Memory B cell (primary cell): ENCODE results near the gene DNAH14.
"Not testable (repeated sequence)": the region's sequence is repeated elsewhere in the genome, so short reads cannot be mapped to it uniquely, and the experiment has no call there.

Source experiments
- ATAC-seq: fragments of 150-1000 bp; cut with Tn5 transposase; 2 replicates; pipeline ENCODE4 v1.10.0; 2021; ENCODE audit warnings: low read depth, mild to moderate bottlenecking, moderate library complexity
- DNase-seq, 2 donors: peaks; one replicate each; pipeline ENCODE4 v3.0.0; 2022; ENCODE audit warnings: low spot score in 2 of 2
- H3K27ac Mint-ChIP-seq: one replicate; pipeline ENCODE4 v1.8.0; 2022; ENCODE audit warnings: mild to moderate bottlenecking, moderate library complexity, mixed read lengths
- H3K27me3 Mint-ChIP-seq: one replicate; pipeline ENCODE4 v1.8.0; 2022; ENCODE audit warnings: mixed read lengths
- H3K36me3 Mint-ChIP-seq: one replicate; pipeline ENCODE4 v1.8.0; 2022; ENCODE audit warnings: mild to moderate bottlenecking, mixed read lengths
- H3K4me1 Mint-ChIP-seq: one replicate; pipeline ENCODE4 v1.8.0; 2022; ENCODE audit warnings: mixed read lengths
- H3K4me3 Mint-ChIP-seq: one replicate; pipeline ENCODE4 v1.8.0; 2022; ENCODE audit warnings: mild to moderate bottlenecking, moderate library complexity, mixed read lengths
- H3K9me3 Mint-ChIP-seq: one replicate; pipeline ENCODE4 v1.8.0; 2022; ENCODE audit warnings: mixed read lengths

The DNAH14 gene

DNA sequence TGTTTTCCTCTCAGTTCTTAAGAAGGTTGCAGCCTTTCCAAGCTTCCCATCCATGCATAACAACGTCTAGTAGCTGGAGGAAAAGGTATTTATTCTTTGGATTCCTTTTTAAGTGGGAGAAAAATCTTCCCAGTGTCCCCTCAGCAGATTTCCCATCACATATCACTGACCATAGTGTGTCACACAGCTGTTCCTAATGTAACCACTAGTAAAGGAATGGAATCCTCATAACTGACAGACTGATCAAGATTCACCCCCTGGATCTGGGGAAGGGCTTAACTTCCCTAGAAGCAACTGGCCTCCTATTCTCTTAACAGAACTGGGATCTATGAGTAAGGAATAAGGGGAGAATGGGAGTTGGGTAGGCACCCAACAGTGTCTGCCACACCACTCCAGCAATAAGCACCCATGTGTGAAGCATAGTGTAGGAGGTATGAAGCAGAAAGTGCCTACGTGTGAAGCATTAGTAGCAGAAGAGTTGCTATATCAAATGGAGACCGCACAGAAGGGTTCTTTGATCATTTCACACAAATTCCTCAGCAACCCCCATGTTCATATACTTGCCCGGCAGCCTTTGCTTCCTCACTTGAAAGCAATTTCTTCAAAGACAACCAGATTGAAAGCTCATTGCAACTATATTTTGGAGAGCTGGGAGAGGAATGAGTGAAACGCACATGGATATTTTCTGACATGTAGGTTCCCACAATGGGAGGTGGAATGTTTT, 28.2 kb upstream of the DNAH14 start:
- H3K27ac Mint-ChIP-seq = no peak overlapping the region
- DNase-seq (no peak), ATAC-seq (no peak)
- H3K4me1 Mint-ChIP-seq = no peaks in the 10 kb centered on the region
- peaks cover 4% of the 10 kb centered on the region for H3K27me3 Mint-ChIP-seq
- peaks cover 2% of the 10 kb centered on the region for H3K9me3 Mint-ChIP-seq
- no peak overlapping the region for H3K4me3 Mint-ChIP-seq
- H3K36me3 Mint-ChIP-seq = no peaks in the 10 kb centered on the region

DNA sequence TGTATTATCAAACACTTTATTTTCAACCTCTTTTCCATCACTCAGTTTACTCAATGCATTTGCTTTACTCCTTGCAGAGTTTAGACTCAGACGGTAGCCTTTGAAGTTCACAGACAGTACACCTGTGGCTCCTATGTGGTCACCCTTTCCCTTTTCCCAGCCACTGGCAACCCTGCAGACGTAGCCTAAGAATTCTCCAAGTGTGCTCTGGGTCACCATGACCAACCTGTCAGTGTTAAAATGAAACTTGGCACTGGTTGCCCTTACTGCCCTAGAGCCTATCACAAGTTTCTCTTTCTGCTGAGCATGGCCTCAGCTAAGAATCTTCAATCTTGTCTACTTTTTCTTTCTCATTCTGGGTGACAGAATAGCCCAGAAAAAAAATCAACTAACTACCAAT, 25.5 kb upstream of the DNAH14 start:
- ATAC-seq (no peak), DNase-seq (no peak)
- Mint-ChIP-seq H3K4me3 (no peak overlapping the region), H3K36me3 (no peaks in the 10 kb centered on the region), H3K27ac (no peak overlapping the region), H3K9me3 (peaks cover 2% of the 10 kb centered on the region), H3K4me1 (no peaks in the 10 kb centered on the region), H3K27me3 (peaks cover 4% of the 10 kb centered on the region)

DNA sequence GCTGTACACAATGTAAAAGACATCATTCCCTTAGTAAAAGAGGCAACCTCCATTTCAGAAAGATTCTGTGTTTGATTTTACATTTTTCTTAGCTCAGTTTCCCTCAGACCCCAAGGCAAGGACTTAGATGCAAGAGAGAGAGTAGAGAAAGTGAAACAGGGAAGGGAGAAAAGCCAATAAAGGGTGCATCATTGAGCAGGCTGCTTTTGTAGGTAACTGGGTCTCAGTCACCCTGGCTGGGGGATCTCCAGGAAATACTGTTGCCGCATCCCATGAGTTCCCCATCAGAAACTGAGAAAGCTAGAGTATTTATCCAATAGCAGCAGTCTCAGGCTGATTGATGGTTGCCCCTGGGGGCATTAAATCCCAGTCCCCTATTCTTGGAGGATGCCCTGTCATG, 23.1 kb upstream of the DNAH14 start:
- DNase-seq (no peak), ATAC-seq (no peak)
- Mint-ChIP-seq H3K4me1 (no peaks in the 10 kb centered on the region), H3K9me3 (peaks cover 12% of the 10 kb centered on the region), H3K4me3 (no peak overlapping the region), H3K36me3 (peaks cover 3% of the 10 kb centered on the region), H3K27me3 (peaks cover 5% of the 10 kb centered on the region), H3K27ac (no peak overlapping the region)

DNA sequence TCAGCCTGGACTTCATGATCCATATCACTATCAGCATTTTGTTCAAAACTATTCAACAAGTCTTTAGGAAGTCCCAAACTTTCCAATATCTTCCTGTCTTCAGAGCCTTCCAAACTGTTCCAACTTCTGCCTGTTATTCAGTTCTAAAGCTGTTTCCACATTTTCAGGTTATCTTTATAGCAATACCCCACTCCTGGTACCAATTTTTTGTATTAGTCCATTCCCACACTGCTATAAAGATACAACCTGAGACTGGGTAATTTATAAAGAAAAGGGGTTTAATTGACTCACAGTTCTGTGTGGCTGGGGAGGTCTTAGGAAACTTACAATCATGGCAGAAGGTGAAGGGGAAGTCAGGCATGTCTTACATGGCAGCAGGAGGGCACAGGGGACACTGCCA, 18.3 kb upstream of the DNAH14 start:
- Mint-ChIP-seq H3K27me3 (peaks cover 1% of the 10 kb centered on the region), H3K4me3 (no peak overlapping the region), H3K36me3 (peaks cover 3% of the 10 kb centered on the region), H3K4me1 (no peaks in the 10 kb centered on the region), H3K27ac (no peak overlapping the region), H3K9me3 (peaks cover 18% of the 10 kb centered on the region)
- DNase-seq (no peak), ATAC-seq (no peak)

DNA sequence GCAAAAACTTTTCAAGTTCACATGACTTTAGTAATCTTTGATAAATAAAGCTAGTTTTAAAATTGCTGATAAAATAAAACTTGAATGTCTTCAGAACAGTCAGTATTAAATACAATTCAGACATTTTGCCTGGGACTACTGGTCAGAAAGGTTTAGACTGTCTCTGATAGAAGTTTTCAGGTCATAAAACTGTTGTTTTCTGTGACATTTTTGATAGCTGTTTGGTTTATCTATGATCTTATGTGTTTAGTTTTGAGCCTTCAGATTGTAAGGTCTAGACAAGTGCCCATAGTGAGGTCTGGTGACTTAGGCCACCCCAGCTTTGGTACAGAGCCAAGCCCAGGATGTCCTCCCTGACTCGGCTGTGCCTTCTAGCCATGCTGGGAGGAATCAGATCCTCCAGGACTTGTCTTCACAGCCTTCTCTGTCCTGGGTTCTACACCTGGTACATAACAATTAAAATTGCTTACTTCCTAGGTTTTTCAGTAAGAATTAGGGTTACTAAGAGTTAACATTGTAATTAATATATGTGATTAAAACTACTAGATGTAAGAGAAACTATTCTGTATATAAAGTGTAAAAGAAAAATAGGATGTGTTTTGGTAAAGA, 15.1 kb upstream of the DNAH14 start:
- H3K4me3 Mint-ChIP-seq = no peak overlapping the region
- no peaks in the 10 kb centered on the region for H3K4me1 Mint-ChIP-seq
- ATAC-seq = no peak
- H3K27ac Mint-ChIP-seq = no peak overlapping the region
- peaks cover 2% of the 10 kb centered on the region for H3K27me3 Mint-ChIP-seq
- peaks cover 15% of the 10 kb centered on the region for H3K9me3 Mint-ChIP-seq
- no peak for DNase-seq
- H3K36me3 Mint-ChIP-seq = peaks cover 3% of the 10 kb centered on the region

DNA sequence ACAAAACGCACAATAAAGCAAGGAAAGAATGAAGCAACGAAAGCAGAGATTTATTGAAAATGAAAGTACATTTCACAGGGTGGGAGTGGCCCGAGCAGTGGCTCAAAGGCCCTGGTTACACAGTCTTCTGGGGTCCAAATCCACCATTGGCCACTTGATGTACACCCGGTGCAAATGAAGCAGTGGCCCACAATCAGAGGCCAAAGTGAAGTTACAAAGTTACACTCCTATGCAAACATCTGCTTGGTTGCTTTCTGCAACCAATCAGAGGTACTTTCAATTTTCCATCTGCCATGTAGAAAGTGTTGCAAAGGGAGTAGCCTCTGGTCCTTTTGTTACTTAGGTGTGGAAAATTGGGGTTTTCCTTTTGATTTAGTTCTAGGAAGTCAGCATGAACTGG, 10.0 kb upstream of the DNAH14 start:
- Mint-ChIP-seq H3K4me1 (no peaks in the 10 kb centered on the region), H3K4me3 (no peak overlapping the region), H3K9me3 (no peaks in the 10 kb centered on the region), H3K27me3 (peaks cover 5% of the 10 kb centered on the region), H3K36me3 (no peaks in the 10 kb centered on the region), H3K27ac (no peak overlapping the region)
- ATAC-seq (no peak), DNase-seq (no peak)

DNA sequence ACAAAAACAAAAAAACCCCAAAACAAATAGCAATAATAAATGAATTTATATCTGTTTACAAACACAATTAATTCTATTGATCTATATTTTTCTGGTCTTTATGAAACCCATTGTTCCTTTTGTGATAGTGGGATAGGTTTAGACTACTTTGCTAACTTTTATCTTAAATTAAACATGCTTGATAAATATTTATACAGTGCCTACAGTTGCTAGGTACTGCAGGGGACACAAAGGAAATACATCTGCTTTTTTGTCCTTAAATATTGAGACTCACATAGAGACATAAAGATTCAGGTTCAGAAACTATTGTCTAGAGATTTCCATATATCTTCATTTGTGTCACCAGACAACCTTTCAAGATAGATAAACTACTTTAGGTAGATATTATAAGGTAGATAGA, 8.5 kb upstream of the DNAH14 start:
- no peak overlapping the region for H3K4me3 Mint-ChIP-seq
- DNase-seq = no peak
- ATAC-seq = no peak
- no peaks in the 10 kb centered on the region for H3K4me1 Mint-ChIP-seq
- H3K9me3 Mint-ChIP-seq = no peaks in the 10 kb centered on the region
- H3K27me3 Mint-ChIP-seq = peaks cover 5% of the 10 kb centered on the region
- no peak overlapping the region for H3K27ac Mint-ChIP-seq
- H3K36me3 Mint-ChIP-seq = no peaks in the 10 kb centered on the region

DNA sequence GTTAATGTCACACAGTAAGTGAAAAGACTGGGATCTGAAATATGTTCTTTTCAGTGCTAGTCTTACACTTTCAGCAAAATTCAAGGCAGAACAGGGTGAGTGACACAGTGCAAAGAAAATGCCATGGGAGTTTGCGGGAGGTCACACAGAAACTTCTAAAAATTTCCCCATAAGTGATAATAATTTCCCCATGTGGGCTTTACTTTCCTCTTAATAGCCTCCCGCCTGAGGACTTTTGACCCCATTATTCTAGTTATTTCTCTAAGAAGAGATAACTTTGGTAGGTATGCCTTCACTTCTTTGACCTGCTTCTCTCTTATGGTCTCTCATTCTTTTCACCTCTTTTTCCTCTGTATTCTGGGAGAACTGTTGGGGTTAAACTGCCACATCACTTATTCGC, 8.1 kb upstream of the DNAH14 start:
- DNase-seq = no peak
- no peaks in the 10 kb centered on the region for H3K4me1 Mint-ChIP-seq
- H3K27me3 Mint-ChIP-seq = peaks cover 5% of the 10 kb centered on the region
- no peak for ATAC-seq
- no peak overlapping the region for H3K27ac Mint-ChIP-seq
- no peaks in the 10 kb centered on the region for H3K9me3 Mint-ChIP-seq
- no peaks in the 10 kb centered on the region for H3K36me3 Mint-ChIP-seq
- no peak overlapping the region for H3K4me3 Mint-ChIP-seq

DNA sequence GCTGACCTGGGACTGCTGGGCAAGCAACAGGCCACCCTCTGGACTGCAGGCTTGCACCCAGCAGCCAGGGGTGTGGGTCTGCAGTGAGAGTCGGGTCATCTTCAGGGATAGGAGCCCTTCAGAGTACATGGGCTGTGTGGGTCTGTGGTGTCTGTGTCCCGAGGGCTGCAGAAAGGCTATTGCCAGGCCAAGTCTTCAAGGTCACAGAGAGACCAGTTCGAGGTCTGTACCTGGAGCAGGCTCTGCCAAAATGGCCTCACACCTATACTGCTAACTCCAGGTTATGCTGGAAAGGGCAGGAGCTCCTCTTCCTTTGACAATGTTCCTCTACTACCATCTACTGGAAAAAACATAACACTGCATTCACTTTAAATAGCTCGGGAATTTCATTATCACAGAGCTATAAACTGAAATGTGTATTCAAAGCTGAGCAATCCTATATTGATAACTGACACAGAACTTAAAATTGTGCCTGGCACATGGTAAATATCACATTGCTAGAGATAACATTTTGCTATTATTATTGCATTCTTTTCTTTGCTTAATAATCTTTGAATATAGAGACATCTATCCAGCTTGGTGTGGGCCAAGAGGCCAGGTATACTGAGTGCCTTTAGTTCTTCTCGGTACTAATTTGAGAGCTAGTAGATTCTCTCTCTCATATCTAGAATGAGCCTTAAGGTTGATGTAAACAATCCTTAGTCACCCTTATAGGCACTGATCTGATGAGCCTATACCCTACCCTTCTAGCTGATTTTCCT, 6.9 kb upstream of the DNAH14 start:
- Mint-ChIP-seq H3K36me3 (peaks cover under 1% of the 10 kb centered on the region), H3K9me3 (no peaks in the 10 kb centered on the region), H3K4me3 (no peak overlapping the region), H3K27ac (no peak overlapping the region), H3K4me1 (no peaks in the 10 kb centered on the region), H3K27me3 (peaks cover 6% of the 10 kb centered on the region)
- no peak for ATAC-seq
- no peak for DNase-seq

DNA sequence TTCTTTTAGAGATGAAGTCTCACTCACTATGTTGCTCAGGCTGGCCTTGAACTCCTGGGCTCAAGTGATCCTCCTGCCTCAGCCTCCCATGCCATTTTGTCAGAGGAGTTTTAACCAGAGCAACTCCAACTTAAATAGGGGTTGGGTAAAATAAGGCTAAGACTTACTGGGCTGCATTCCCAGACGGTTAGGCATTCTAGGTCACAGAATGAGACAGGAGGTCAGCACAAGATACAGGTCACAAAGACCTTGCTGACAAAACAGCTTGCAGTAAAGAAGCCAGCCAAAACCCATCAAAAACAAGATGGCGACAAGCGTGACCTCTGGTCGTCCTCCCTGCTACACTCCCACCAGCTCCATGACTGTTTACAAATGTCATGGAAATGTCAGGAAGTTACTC, 5.7 kb upstream of the DNAH14 start:
- Mint-ChIP-seq H3K9me3 (no peaks in the 10 kb centered on the region), H3K27ac (no peak overlapping the region), H3K27me3 (peaks cover 6% of the 10 kb centered on the region), H3K4me3 (no peak overlapping the region), H3K36me3 (peaks cover 2% of the 10 kb centered on the region), H3K4me1 (no peaks in the 10 kb centered on the region)
- ATAC-seq = no peak
- no peak for DNase-seq

DNA sequence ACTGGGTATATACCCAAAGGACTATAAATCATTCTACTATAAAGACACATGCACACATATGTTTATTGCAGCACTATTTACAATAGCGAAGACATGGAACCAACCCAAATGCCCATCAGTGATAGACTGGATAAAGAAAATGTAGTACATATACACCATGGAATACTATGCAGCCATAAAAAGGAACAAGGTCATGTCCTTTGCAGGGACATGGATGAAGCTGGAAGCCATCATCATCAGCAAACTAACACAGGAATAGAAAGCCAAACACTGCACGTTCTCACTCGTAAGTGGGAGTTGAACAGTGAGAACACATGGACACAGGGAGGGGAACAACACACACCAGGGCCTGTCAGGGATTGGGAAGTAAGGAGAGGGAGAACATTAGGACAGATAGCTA, 1.8 kb upstream of the DNAH14 start:
- not testable (repeated sequence) for H3K36me3 Mint-ChIP-seq, H3K4me3 Mint-ChIP-seq, DNase-seq, H3K4me1 Mint-ChIP-seq, H3K27ac Mint-ChIP-seq, H3K27me3 Mint-ChIP-seq, ATAC-seq
- H3K9me3 Mint-ChIP-seq = peaks cover 10% of the 10 kb centered on the region

DNA sequence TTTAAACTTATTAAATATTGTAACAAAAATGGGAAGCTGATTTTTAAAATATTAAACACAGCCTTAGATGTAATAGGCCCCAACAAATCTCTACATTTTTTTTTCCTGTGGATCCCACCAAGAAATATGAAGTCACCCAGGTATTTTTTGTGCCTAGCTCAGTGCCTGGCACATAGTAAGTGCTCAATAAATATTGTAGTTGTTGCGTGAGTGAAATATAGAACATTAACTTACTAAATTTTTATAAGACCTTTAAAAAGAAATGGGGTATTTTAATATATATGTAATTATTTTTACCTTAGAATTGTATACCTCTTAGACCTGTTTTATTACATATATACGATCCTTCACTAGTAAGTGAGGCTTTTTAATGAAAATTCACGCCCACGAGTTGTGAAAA, 569 bp upstream of the DNAH14 start:
- Mint-ChIP-seq H3K27me3 (peaks cover 5% of the 10 kb centered on the region), H3K4me1 (no peaks in the 10 kb centered on the region), H3K27ac (no peak overlapping the region), H3K9me3 (peaks cover 19% of the 10 kb centered on the region), H3K4me3 (no peak overlapping the region), H3K36me3 (peaks cover 7% of the 10 kb centered on the region)
- ATAC-seq (no peak), DNase-seq (no peak)

DNA sequence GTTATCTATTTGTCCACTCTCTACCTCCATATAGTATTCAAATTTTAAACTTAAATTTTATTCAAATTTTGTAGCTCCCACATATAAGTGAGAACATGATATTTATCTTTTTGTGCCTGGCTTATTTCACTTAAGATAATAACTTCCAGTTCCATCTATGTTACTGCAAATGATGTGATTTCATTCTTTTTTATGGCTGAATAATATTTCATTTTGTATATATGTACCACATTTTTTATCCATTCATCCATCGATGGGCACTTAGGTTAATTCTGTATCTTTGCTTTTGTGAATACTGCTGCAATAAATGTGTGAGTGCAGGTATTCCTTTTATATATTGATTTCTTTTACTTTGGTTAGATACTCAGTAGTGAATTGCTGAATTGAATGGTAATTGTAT, 2.1 kb downstream of the DNAH14 start:
- Mint-ChIP-seq H3K27ac (no peak overlapping the region), H3K27me3 (peaks cover 5% of the 10 kb centered on the region), H3K4me1 (no peaks in the 10 kb centered on the region), H3K9me3 (peaks cover 34% of the 10 kb centered on the region), H3K4me3 (no peak overlapping the region), H3K36me3 (peaks cover 7% of the 10 kb centered on the region)
- DNase-seq (no peak), ATAC-seq (no peak)

DNA sequence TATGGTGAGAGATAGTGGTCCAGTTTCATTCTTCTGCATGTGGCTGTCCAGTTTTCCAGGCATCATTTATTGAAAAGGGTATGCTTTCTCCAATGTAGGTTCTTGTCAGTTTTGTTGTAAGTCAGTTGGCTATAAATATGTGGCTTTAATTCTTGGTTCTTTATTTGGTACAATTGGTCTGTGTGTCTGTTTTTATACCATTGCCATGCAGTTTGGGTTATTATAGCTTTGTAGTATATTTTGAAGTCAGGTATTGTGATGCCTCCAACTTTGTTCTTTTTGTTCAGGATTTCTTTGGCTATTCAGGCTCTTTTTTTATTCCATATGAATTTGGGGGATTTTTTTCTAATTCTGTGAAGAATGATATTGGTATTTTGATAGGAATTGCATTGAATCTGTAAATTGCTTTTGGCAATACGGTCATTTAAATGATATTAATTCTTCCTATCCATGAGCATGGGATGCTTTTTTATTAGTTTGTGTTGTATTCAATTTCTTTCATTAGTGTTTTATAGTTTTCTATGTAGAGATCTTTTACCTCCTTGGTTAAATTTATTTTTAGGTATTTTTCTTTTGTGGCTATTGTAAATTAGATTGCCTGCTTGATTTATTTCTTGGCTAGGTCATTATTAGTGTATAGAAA, 3.3 kb downstream of the DNAH14 start:
- H3K27me3 Mint-ChIP-seq = peaks cover 3% of the 10 kb centered on the region
- DNase-seq (no peak), ATAC-seq (no peak)
- H3K36me3 Mint-ChIP-seq = peaks cover 5% of the 10 kb centered on the region
- peaks cover 34% of the 10 kb centered on the region for H3K9me3 Mint-ChIP-seq
- H3K27ac Mint-ChIP-seq = no peak overlapping the region
- H3K4me1 Mint-ChIP-seq = no peaks in the 10 kb centered on the region
- H3K4me3 Mint-ChIP-seq = no peak overlapping the region
